Liver (tissue), 9 donors: Measurements from ENCODE around the gene SIPA1L3. TPM values are rescaled to one million over a fixed set of nuclear protein-coding genes. Genes with fewer than 3 reads are reported as not detected.

Source experiments
- DNase-seq: peaks from one replicate; pipeline ENCODE4 v3.0.0-alpha.2; 2017; ENCODE audit warnings: low spot score
- H3K27ac ChIP-seq, 2 donors: one replicate each; pipeline ENCODE4 v1.7.0; 2013; ENCODE audit warnings: inconsistent platforms in 2 of 2, low read length in 2 of 2, control low read depth in 1 of 2, low read depth in 1 of 2, mild to moderate bottlenecking in 1 of 2
- H3K27me3 ChIP-seq, 4 donors: one replicate each; pipeline versions ENCODE4 v1.6.1 to v1.7.0; 2013; ENCODE audit warnings: low read length in 3 of 4, inconsistent platforms in 1 of 4, mild to moderate bottlenecking in 1 of 4, moderate library complexity in 1 of 4; ENCODE audit not compliant: control insufficient read depth in 4 of 4, insufficient read depth in 4 of 4
- H3K36me3 ChIP-seq, 4 donors: one replicate each; pipeline versions ENCODE4 v1.6.1 to v1.7.0; 2013; ENCODE audit warnings: low read length in 3 of 4, mild to moderate bottlenecking in 3 of 4, low read depth in 1 of 4, moderate library complexity in 1 of 4; ENCODE audit not compliant: control insufficient read depth in 4 of 4, insufficient read depth in 3 of 4
- H3K4me1 ChIP-seq, 4 donors: one replicate each; pipeline versions ENCODE4 v1.6.1 to v1.7.0; 2013; ENCODE audit warnings: low read length in 3 of 4, mild to moderate bottlenecking in 3 of 4, moderate library complexity in 1 of 4; ENCODE audit not compliant: control insufficient read depth in 4 of 4, insufficient read depth in 4 of 4
- H3K4me3 ChIP-seq, 3 donors: one replicate each; pipeline versions ENCODE4 v1.6.1 to v1.7.0; 2013; ENCODE audit warnings: low read length in 3 of 3, control low read depth in 1 of 3, low read depth in 1 of 3, mild to moderate bottlenecking in 1 of 3
- H3K9ac ChIP-seq, 2 donors: one replicate each; pipeline ENCODE4 v1.7.0; 2013; ENCODE audit warnings: low read length in 2 of 2, mild to moderate bottlenecking in 2 of 2, moderate library complexity in 2 of 2, control low read depth in 1 of 2, low read depth in 1 of 2
- H3K9me3 ChIP-seq, 4 donors: one replicate each; pipeline versions ENCODE4 v1.6.1 to v1.7.0; 2013; ENCODE audit warnings: low read length in 3 of 4; ENCODE audit not compliant: control insufficient read depth in 4 of 4
- FOXA1 ChIP-seq: IDR thresholded peaks from 2 replicates; pipeline ENCODE4 v1.6.1; 2016; ENCODE audit warnings: antibody characterized with exemption
- FOXA2 ChIP-seq: IDR thresholded peaks from 2 replicates; pipeline ENCODE4 v1.6.1; 2016; ENCODE audit warnings: antibody characterized with exemption
- HNF4A ChIP-seq, 2 donors: conservative IDR thresholded peaks; 2 replicates each; pipeline ENCODE4 v1.6.1; 2016; ENCODE audit warnings: antibody characterized with exemption in 2 of 2, mild to moderate bottlenecking in 2 of 2
- NR2F2 ChIP-seq: IDR thresholded peaks from 2 replicates; pipeline ENCODE4 v1.6.1; 2016; ENCODE audit warnings: antibody characterized with exemption
- WGBS: extraction: QIAGEN DNeasy Blood & Tissue Kit; methylation state at CpG from one replicate; pipeline ENCODE4 v1.1.7; 2013; 5-methylcytosine and 5-hydroxymethylcytosine counted together
- polyA plus RNA-seq, 2 donors: library from polyadenylated mRNA; stranded (reverse) in 1 of 2; unstranded in 1 of 2; fragments of 200-250 nt in 1 of 2; fragments of >200 nt in 1 of 2; fragmentation: Nextera tagmentation in 1 of 2; extraction: Ambion mirVana in 1 of 2; gene quantifications; one replicate each; pipeline versions ENCODE4 v1.2.1 to v1.2.3, GENCODE V29; 2013 to 2015
- total RNA-seq, 2 donors: library from RNA; depleted of rRNA; stranded (reverse); fragments of >200 nt; gene quantifications; one replicate each; pipeline ENCODE4 v1.2.3, GENCODE V29; 2014
- TF ChIP-seq, protein P1 (sequence below): IDR thresholded peaks from 2 replicates; pipeline ENCODE4 v1.6.1; 2016; ENCODE audit warnings: antibody characterized with exemption
- TF ChIP-seq, protein P2 (sequence below): IDR thresholded peaks from 2 replicates; pipeline ENCODE4 v1.6.1; 2016; ENCODE audit warnings: antibody characterized with exemption
- TF ChIP-seq, protein P3 (sequence below): fragments of 150-350 bp; IDR thresholded peaks from 2 replicates; pipeline ENCODE4 v1.5.1; 2017; ENCODE audit warnings: improper control_type of control experiment, low read depth, low read length; ENCODE audit not compliant: missing input control
- donor health status: healthy.
- donor health status: healthy.
- donor health status: healthy.
- donor health status: healthy.
- donor health status: healthy.

The SIPA1L3 gene
- total and polyA plus RNA-seq, 4 donors = 2.4 to 10.0 (median 4.4) TPM

DNA sequence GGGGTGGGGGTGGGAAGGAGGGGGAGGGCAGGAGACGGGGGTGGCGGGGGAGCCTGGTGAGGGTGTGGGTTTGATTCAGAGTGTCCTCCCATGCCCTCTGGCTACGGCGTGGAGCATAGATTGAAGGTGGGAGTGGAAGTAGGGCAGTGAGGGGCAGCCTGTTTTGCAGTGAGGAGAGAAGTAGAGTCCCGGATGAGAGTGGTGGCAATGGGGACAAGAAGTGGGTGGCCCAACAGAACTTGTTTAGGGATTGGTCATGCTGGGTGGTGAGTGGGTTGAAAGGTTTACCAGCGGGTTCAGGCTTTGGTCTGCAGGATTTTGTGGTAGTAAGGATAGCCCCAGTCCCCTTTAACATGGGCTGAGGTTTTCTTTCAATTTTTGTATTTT lies 35.5 kb downstream of the SIPA1L3 start:
- H3K9ac ChIP-seq = no peak overlapping the region
- no peaks in the 10 kb centered on the region for H3K27me3 ChIP-seq
- TF ChIP-seq, protein P1, sequence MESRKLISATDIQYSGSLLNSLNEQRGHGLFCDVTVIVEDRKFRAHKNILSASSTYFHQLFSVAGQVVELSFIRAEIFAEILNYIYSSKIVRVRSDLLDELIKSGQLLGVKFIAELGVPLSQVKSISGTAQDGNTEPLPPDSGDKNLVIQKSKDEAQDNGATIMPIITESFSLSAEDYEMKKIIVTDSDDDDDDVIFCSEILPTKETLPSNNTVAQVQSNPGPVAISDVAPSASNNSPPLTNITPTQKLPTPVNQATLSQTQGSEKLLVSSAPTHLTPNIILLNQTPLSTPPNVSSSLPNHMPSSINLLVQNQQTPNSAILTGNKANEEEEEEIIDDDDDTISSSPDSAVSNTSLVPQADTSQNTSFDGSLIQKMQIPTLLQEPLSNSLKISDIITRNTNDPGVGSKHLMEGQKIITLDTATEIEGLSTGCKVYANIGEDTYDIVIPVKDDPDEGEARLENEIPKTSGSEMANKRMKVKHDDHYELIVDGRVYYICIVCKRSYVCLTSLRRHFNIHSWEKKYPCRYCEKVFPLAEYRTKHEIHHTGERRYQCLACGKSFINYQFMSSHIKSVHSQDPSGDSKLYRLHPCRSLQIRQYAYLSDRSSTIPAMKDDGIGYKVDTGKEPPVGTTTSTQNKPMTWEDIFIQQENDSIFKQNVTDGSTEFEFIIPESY = no peak
- TF ChIP-seq NR2F2 = no peak
- TF ChIP-seq, protein P2, sequence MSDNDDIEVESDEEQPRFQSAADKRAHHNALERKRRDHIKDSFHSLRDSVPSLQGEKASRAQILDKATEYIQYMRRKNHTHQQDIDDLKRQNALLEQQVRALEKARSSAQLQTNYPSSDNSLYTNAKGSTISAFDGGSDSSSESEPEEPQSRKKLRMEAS = no peak
- no peaks in the 10 kb centered on the region for H3K9me3 ChIP-seq
- no peak overlapping the region for H3K4me3 ChIP-seq
- DNase-seq = no peak
- 90% methylated on average over 6 of the region's 6 CpGs for WGBS
- H3K4me1 ChIP-seq = peaks cover 0 to 4% (median 0%) of the 10 kb centered on the region in 4 donors
- no peaks in the 10 kb centered on the region for H3K36me3 ChIP-seq
- H3K27ac ChIP-seq = no peak overlapping the region

DNA sequence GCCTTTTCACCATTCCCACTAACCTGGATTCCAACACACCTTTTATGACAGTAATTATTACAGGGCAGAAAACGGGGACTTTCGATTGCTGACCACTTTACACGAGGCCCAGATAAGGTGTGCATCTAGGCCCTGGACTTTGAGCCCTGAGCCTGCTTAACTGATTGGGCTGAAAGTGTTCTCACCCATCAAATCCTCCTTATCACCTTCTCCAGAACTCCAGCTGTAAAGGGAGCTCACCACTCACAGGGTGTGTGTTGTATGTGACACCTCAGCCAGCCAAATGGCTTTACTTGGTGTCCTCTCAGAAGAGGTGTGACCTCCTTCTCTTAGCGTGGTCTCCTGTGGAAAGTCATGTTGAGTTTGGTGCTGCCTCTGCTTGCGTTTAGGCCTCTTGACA lies 36.5 kb downstream of the SIPA1L3 start:
- Histone ChIP-seq H3K27me3 (no peaks in the 10 kb centered on the region), H3K4me1 (peaks cover 0 to 4% (median 0%) of the 10 kb centered on the region in 4 donors), H3K9me3 (no peaks in the 10 kb centered on the region), H3K4me3 (no peak overlapping the region), H3K36me3 (no peaks in the 10 kb centered on the region), H3K9ac (no peak overlapping the region), H3K27ac (no peak overlapping the region)
- 74% methylated on average over 5 of the region's 5 CpGs for WGBS
- TF ChIP-seq, protein P2 = no peak
- TF ChIP-seq HNF4A (conservative IDR thresholded peaks at IDR 0.05) (peak in 1 of 2 donors; percentile 44), FOXA1 (no peak), FOXA2 (no peak)
- TF ChIP-seq, protein P3, sequence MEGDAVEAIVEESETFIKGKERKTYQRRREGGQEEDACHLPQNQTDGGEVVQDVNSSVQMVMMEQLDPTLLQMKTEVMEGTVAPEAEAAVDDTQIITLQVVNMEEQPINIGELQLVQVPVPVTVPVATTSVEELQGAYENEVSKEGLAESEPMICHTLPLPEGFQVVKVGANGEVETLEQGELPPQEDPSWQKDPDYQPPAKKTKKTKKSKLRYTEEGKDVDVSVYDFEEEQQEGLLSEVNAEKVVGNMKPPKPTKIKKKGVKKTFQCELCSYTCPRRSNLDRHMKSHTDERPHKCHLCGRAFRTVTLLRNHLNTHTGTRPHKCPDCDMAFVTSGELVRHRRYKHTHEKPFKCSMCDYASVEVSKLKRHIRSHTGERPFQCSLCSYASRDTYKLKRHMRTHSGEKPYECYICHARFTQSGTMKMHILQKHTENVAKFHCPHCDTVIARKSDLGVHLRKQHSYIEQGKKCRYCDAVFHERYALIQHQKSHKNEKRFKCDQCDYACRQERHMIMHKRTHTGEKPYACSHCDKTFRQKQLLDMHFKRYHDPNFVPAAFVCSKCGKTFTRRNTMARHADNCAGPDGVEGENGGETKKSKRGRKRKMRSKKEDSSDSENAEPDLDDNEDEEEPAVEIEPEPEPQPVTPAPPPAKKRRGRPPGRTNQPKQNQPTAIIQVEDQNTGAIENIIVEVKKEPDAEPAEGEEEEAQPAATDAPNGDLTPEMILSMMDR = no peak
- TF ChIP-seq, protein P1 = no peak
- DNase-seq = no peak

DNA sequence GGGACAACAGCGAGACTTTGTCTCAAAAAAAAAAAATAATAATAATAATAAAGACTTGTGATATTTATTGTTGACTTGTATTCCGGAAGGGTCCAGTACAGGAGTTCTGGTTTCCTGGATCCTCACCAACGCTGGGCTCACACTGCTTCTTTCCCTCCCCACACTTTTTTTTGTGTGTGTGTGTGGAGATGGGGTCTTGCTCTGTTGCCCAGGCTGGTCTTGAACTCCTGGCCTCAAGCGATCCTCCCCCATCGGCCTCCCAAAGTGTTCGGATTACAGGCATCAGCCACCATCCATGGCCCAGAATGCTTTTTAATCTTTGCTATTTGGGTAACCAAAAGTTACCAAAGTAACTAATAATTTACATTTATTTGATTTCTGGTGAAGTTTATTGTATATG lies 39.1 kb downstream of the SIPA1L3 start:
- Histone ChIP-seq H3K9ac (no peak overlapping the region), H3K4me3 (no peak overlapping the region), H3K4me1 (peaks cover 0 to 10% (median 0%) of the 10 kb centered on the region in 4 donors), H3K27me3 (no peaks in the 10 kb centered on the region), H3K27ac (no peak overlapping the region), H3K9me3 (no peaks in the 10 kb centered on the region), H3K36me3 (no peaks in the 10 kb centered on the region)
- 97% methylated on average over 6 of the region's 6 CpGs for WGBS
- TF ChIP-seq, protein P3 = no peak
- no peak for DNase-seq
